ENCODE results near the gene RAB25.

GRCh38 chr1:156024801-156025200, 36.2 kb upstream of the RAB25 start:
- TF ChIP-seq CTCF (IDR thresholded peaks at IDR 0.05) = no peak
- TF ChIP-seq POLR2A (IDR thresholded peaks at IDR 0.05) = no peak

All from tibial nerve (tissue), 3 donors.